PC-9 (cell line): Measurements from ENCODE around the gene MLC1. TPM values are rescaled to one million over a fixed set of nuclear protein-coding genes. Genes with fewer than 3 reads are reported as not detected.

Source experiments
- BruUV-seq: library from RNA; stranded (reverse); fragments of 400-500 nt; replicated peaks from 2 replicates; lab custom pipeline; 2021; lab: Mats Ljungman, UMichigan
- CTCF ChIA-PET: fragments of 300-600 bp; sonication (Branson Sonifier 250); formaldehyde crosslinking; loops from one replicate; lab custom pipeline; 2022; ENCODE audit warnings: antibody characterized with exemption; lab: Charles Lee
- POLR2A ChIA-PET: fragments of 300-600 bp; sonication (Branson Sonifier 250); formaldehyde crosslinking; loops from one replicate; lab custom pipeline; 2022; ENCODE audit warnings: antibody characterized with exemption; ENCODE audit not compliant: unreplicated experiment; lab: Charles Lee
- DNase-seq, 2 experiments: peaks; one replicate each; pipeline versions ENCODE4 v3.0.0 to v3.0.0-alpha.2; 2015 to 2022; ENCODE audit warnings: mixed read lengths in 1 of 2
- H2AFZ ChIP-seq: fragments of 200-600 bp; sonication (generic); 2 replicates; pipeline ENCODE4 v1.8.1; 2017; ENCODE audit warnings: antibody characterized with exemption
- H3F3A ChIP-seq: fragments of 200-600 bp; sonication (generic); 2 replicates; pipeline ENCODE4 v1.8.1; 2017; ENCODE audit warnings: antibody characterized with exemption, mild to moderate bottlenecking, low read depth; ENCODE audit not compliant: insufficient read depth
- H3K27ac ChIP-seq: fragments of 200-600 bp; sonication (generic); 2 replicates; pipeline ENCODE4 v1.6.1; 2016; ENCODE audit warnings: mixed run types
- H3K27me3 ChIP-seq: fragments of 200-600 bp; sonication (generic); 2 replicates; pipeline ENCODE4 v1.6.1; 2016; ENCODE audit warnings: low read depth, mixed run types; ENCODE audit not compliant: insufficient read depth
- H3K36me3 ChIP-seq: fragments of 200-600 bp; sonication (generic); 2 replicates; pipeline ENCODE4 v1.6.1; 2016; ENCODE audit warnings: low read depth, mixed run types
- H3K4me1 ChIP-seq: fragments of 200-600 bp; sonication (generic); replicated peaks from 2 replicates; pipeline ENCODE4 v1.6.1; 2016; ENCODE audit warnings: mixed run types; ENCODE audit not compliant: insufficient read depth
- H3K4me2 ChIP-seq: fragments of 200-600 bp; sonication (generic); 2 replicates; pipeline ENCODE4 v1.6.1; 2017; ENCODE audit warnings: mixed run types
- H3K4me3 ChIP-seq: fragments of 200-600 bp; sonication (generic); 2 replicates; pipeline ENCODE4 v1.6.1; 2016; ENCODE audit warnings: mixed run types
- H3K79me2 ChIP-seq: fragments of 200-600 bp; sonication (generic); 2 replicates; pipeline ENCODE4 v1.6.1; 2017; ENCODE audit warnings: low read depth, mixed run types
- H3K9me2 ChIP-seq: fragments of 200-600 bp; sonication (generic); 2 replicates; pipeline ENCODE4 v1.8.1; 2017; ENCODE audit warnings: mild to moderate bottlenecking; ENCODE audit not compliant: insufficient read depth
- H3K9me3 ChIP-seq: fragments of 200-600 bp; sonication (generic); 2 replicates; pipeline ENCODE4 v1.8.1; 2016; ENCODE audit warnings: low read depth; ENCODE audit not compliant: insufficient read depth
- H4K20me1 ChIP-seq: fragments of 200-600 bp; sonication (generic); 2 replicates; pipeline ENCODE4 v1.8.1; 2017; ENCODE audit not compliant: insufficient read depth
- CTCF ChIP-seq: fragments of 200-600 bp; sonication (generic); conservative IDR thresholded peaks from 2 replicates; pipeline ENCODE4 v1.6.1; 2017; ENCODE audit warnings: mixed run types, antibody characterized with exemption, mild to moderate bottlenecking, moderate library complexity
- EZH2 ChIP-seq: fragments of 200-600 bp; sonication (generic); IDR thresholded peaks from 2 replicates; pipeline ENCODE4 v1.8.0; 2017; ENCODE audit warnings: antibody characterized with exemption, low read depth
- intact Hi-C: fragments of 100-400 bp; cut with micrococcal nuclease; formaldehyde crosslinking; loops from one replicate; pipeline ENCODE4 v1.10.0; 2022; ENCODE audit not compliant: unreplicated experiment
- total RNA-seq: library from RNA; stranded (reverse); gene quantifications from 2 replicates; pipeline ENCODE4 v1.2.3, GENCODE V29; 2021

MLC1 gene
- total RNA-seq, 1 experiment from 2014 or later = not detected

- H3K9me2 ChIP-seq = no peaks in the 10 kb centered on the region
- DNase-seq = no peak
- POLR2A ChIA-PET = no interaction called here
- TF ChIP-seq EZH2 (no peak), CTCF (no peak)
- no peaks in the 10 kb centered on the region for H3K36me3 ChIP-seq
- no peaks in the 10 kb centered on the region for H3F3A ChIP-seq
- CTCF ChIA-PET = no interaction called here
- intact Hi-C loops = no loop called here
- no peaks in the 10 kb centered on the region for H3K4me1 ChIP-seq
- no peak overlapping the region for H2AFZ ChIP-seq
- H3K27me3 ChIP-seq = peaks cover 79% of the 10 kb centered on the region
- H3K9me3 ChIP-seq = 0 out of 2 replicates have a peak, but pooled peaks cover 5% of the 10 kb centered on the region
- no peak overlapping the region for H3K4me2 ChIP-seq
- H3K27ac ChIP-seq = no peak overlapping the region
- H4K20me1 ChIP-seq = no peaks in the 10 kb centered on the region
- BruUV-seq = no TSS peak
- H3K4me3 ChIP-seq = no peak overlapping the region
- H3K79me2 ChIP-seq = no peaks in the 10 kb centered on the region
Observed at GRCh38 chr22:50129121-50129736, 44.0 kb upstream of the MLC1 start.

- H3K4me2 ChIP-seq = no peak overlapping the region
- no peaks in the 10 kb centered on the region for H4K20me1 ChIP-seq
- peaks cover 96% of the 10 kb centered on the region for H3K27me3 ChIP-seq
- no peaks in the 10 kb centered on the region for H3K9me2 ChIP-seq
- no peak overlapping the region for H3K27ac ChIP-seq
- intact Hi-C loops = no loop called here
- no peaks in the 10 kb centered on the region; the same call in 1 of the 2 replicates for H3K9me3 ChIP-seq
- POLR2A ChIA-PET = no interaction called here
- no peaks in the 10 kb centered on the region for H3K79me2 ChIP-seq
- TF ChIP-seq EZH2 = no peak
- TF ChIP-seq CTCF = no peak
- no peak overlapping the region for H2AFZ ChIP-seq
- H3F3A ChIP-seq = no peaks in the 10 kb centered on the region
- no peaks in the 10 kb centered on the region for H3K36me3 ChIP-seq
- no TSS peak for BruUV-seq
- DNase-seq = no peak
- no peak overlapping the region for H3K4me3 ChIP-seq
- no peaks in the 10 kb centered on the region for H3K4me1 ChIP-seq
- CTCF ChIA-PET = no interaction called here
Observed at GRCh38 chr22:50125029-50125428, 39.8 kb upstream of the MLC1 start.

GRCh38 chr22:50123119-50123518 is 37.9 kb upstream of the MLC1 start:
- Histone ChIP-seq H3F3A (no peaks in the 10 kb centered on the region), H3K4me2 (no peak overlapping the region), H3K9me3 (no peaks in the 10 kb centered on the region; the same call in 1 of the 2 replicates), H2AFZ (no peak overlapping the region), H3K27me3 (peaks cover 96% of the 10 kb centered on the region), H3K36me3 (no peaks in the 10 kb centered on the region), H3K27ac (no peak overlapping the region), H3K9me2 (no peaks in the 10 kb centered on the region), H3K79me2 (no peaks in the 10 kb centered on the region), H3K4me3 (no peak overlapping the region), H4K20me1 (no peaks in the 10 kb centered on the region), H3K4me1 (peaks cover 7% of the 10 kb centered on the region; the same call in 1 of the 2 replicates)
- ChIA-PET CTCF (no interaction called here), POLR2A (no interaction called here)
- DNase-seq = no peak
- intact Hi-C loops = no loop called here
- TF ChIP-seq EZH2 = no peak
- TF ChIP-seq CTCF = no peak
- BruUV-seq = no TSS peak
